AG04450 (cell line): Measurements from ENCODE around the gene DBX1. TPM values are rescaled to one million over a fixed set of nuclear protein-coding genes. Genes with fewer than 3 reads are reported as not detected.
"Not testable (repeated sequence)": the region's sequence is repeated elsewhere in the genome, so short reads cannot be mapped to it uniquely, and the experiment has no call there.

Experiments
- CTCF ChIA-PET: fragments of 300-600, 350-600 bp; formaldehyde crosslinking; extraction: SDS; loops from one replicate; lab custom pipeline; 2022; ENCODE audit warnings: antibody characterized with exemption, inconsistent platforms; lab: Charles Lee
- POLR2A ChIA-PET: fragments of 350-600 bp; formaldehyde crosslinking; extraction: SDS; loops from one replicate; lab custom pipeline; 2021; ENCODE audit warnings: antibody characterized with exemption, inconsistent platforms; lab: Yijun Ruan, JAX
- DNase-seq: peaks from one replicate; pipeline ENCODE4 v3.0.0-alpha.2; 2011; ENCODE audit warnings: low read depth, low spot score
- H3K27ac ChIP-seq: one replicate; pipeline ENCODE4 v1.5.1; 2012; ENCODE audit warnings: low read depth, low read length, control low read depth
- H3K27me3 ChIP-seq: one replicate; pipeline ENCODE4 v1.6.0; 2012; ENCODE audit warnings: low read length; ENCODE audit not compliant: control insufficient read depth, insufficient read depth
- H3K4me3 ChIP-seq: 2 replicates; pipeline ENCODE4 v1.5.1; 2011; ENCODE audit warnings: mild to moderate bottlenecking, low read depth, low read length, control low read depth
- H3K9me3 ChIP-seq: 2 replicates; pipeline ENCODE4 v1.5.1; 2012; ENCODE audit warnings: low read length; ENCODE audit not compliant: control insufficient read depth, insufficient read depth
- CTCF ChIP-seq: IDR thresholded peaks from 2 replicates; pipeline ENCODE4 v1.5.1; 2011; ENCODE audit warnings: low read depth, low read length, control low read depth, inconsistent platforms
- polyA plus RNA-seq: library from polyadenylated mRNA; depleted of rRNA; stranded (reverse); fragments of >200 nt; gene quantifications from 2 replicates; pipeline ENCODE4 v1.2.3, GENCODE V29; 2011

DBX1 gene
- polyA plus RNA-seq, 1 experiment: not detected

GRCh38 chr11:20204681-20205080, 44.4 kb upstream of the DBX1 start:
- no peak overlapping the region for H3K27ac ChIP-seq
- DNase-seq: no peak
- no peak overlapping the region for H3K4me3 ChIP-seq
- H3K9me3 ChIP-seq: no peaks in the 10 kb centered on the region; the same call in 1 of the 2 replicates
- TF ChIP-seq CTCF: no peak
- CTCF ChIA-PET: no interaction called here
- H3K27me3 ChIP-seq: peaks cover 36% of the 10 kb centered on the region
- POLR2A ChIA-PET: no interaction called here

GRCh38 chr11:20203831-20204230, 43.6 kb upstream of the DBX1 start:
- TF ChIP-seq CTCF: no peak
- Histone ChIP-seq H3K27me3 (peaks cover 30% of the 10 kb centered on the region), H3K27ac (no peak overlapping the region), H3K4me3 (no peak overlapping the region), H3K9me3 (no peaks in the 10 kb centered on the region; the same call in 1 of the 2 replicates)
- ChIA-PET CTCF (no interaction called here), POLR2A (no interaction called here)
- no peak for DNase-seq

- no peak for DNase-seq
- Histone ChIP-seq H3K27ac (no peak overlapping the region), H3K4me3 (no peak overlapping the region), H3K27me3 (peaks cover 10% of the 10 kb centered on the region), H3K9me3 (no peaks in the 10 kb centered on the region)
- ChIA-PET POLR2A (no interaction called here), CTCF (no interaction called here)
- TF ChIP-seq CTCF: no peak
These were observed 41.0 kb upstream of the DBX1 start for GRCh38 chr11:20201231-20201630.

GRCh38 chr11:20200331-20200955, 40.2 kb upstream of the DBX1 start:
- H3K27ac ChIP-seq, H3K4me3 ChIP-seq, POLR2A ChIA-PET, H3K9me3 ChIP-seq, DNase-seq, H3K27me3 ChIP-seq, CTCF ChIA-PET: not testable (repeated sequence)

- CTCF ChIA-PET: no interaction called here
These were observed 37.6 kb upstream of the DBX1 start for GRCh38 chr11:20197881-20198280.

More at GRCh38 chr11:20197881-20198280, 37.6 kb upstream of the DBX1 start:
- no peak overlapping the region for H3K4me3 ChIP-seq
- POLR2A ChIA-PET: no interaction called here
- no peaks in the 10 kb centered on the region for H3K9me3 ChIP-seq
- no peak overlapping the region for H3K27ac ChIP-seq
- TF ChIP-seq CTCF: no peak
- no peak for DNase-seq
- peaks cover 8% of the 10 kb centered on the region for H3K27me3 ChIP-seq
